ENCODE results near the gene DOCK8.

DNA sequence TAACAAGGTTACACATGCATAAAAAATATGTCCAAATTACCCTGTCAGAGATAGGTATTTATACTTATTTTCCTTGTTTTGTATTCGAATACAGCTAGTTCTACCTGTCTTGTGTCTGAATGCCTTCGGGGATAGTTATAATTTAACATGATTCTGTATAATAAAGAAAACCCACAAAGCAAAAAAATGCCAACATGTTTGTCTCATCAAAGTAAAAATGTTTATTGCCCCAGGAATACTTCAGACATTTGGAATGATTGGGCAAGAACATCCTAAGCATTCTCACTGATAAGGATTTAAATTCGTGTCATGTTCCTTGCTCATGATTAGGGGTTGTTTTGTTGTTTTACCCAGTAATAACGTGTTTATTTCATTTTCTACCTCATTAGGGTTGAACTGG lies 74.5 kb downstream of the DOCK8 start:
- TF ChIP-seq, protein P1, sequence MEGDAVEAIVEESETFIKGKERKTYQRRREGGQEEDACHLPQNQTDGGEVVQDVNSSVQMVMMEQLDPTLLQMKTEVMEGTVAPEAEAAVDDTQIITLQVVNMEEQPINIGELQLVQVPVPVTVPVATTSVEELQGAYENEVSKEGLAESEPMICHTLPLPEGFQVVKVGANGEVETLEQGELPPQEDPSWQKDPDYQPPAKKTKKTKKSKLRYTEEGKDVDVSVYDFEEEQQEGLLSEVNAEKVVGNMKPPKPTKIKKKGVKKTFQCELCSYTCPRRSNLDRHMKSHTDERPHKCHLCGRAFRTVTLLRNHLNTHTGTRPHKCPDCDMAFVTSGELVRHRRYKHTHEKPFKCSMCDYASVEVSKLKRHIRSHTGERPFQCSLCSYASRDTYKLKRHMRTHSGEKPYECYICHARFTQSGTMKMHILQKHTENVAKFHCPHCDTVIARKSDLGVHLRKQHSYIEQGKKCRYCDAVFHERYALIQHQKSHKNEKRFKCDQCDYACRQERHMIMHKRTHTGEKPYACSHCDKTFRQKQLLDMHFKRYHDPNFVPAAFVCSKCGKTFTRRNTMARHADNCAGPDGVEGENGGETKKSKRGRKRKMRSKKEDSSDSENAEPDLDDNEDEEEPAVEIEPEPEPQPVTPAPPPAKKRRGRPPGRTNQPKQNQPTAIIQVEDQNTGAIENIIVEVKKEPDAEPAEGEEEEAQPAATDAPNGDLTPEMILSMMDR (IDR thresholded peaks at IDR 0.05) = no peak
- no peak for TF ChIP-seq POLR2A (IDR thresholded peaks at IDR 0.05)
